LNCaP clone FGC (cell line): Measurements from ENCODE around the gene HDHD5.

Source experiments
- DNase-seq: peaks from one replicate; pipeline ENCODE4 v3.0.0-alpha.2; 2011; ENCODE audit warnings: low read depth
- H3K4me3 ChIP-seq: 2 replicates; pipeline ENCODE4 v1.5.1; 2011; ENCODE audit warnings: mild to moderate bottlenecking, low read depth, low read length, control low read depth
- TF ChIP-seq, protein P1 (sequence below): IDR thresholded peaks from 2 replicates; pipeline ENCODE4 v1.5.1; 2012; ENCODE audit warnings: mild to moderate bottlenecking; ENCODE audit not compliant: control insufficient read depth, insufficient read depth; ENCODE audit errors: extremely low read depth

The HDHD5 gene

DNA sequence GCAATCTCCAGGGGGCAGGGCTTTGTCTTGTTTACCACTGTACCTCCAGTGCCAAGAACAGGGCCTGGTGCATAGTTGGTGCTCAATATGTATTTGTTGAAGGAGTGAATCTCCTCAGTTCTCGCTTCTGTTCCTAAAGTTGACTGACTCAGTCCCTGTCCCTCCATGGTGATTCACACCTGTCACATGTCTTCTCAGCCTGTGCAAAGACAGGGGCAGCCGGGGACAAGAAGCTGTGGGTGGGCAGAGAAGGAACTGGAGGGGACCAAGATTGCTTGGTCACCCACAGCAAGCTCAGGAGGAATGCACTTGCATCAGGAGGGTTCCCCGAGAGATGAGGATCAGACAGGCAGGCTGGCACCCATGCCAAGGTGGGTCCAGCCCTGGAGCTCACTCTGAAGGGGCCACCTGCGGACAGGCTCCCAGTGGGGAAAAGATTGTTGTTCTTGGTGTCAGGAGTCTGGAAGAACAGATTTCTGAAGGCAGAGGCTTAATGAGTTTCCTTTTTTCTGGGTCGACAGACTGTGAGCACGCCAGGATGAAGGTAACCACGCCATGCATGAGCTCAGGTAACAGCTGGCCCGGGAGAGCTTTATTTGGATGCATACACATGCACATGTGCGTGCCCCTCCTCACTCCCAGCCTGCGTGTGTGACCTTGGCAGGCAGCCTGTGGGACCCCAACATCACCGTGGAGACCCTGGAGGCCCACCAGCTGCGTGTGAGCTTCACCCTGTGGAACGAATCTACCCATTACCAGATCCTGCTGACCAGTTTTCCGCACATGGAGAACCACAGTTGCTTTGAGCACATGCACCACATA, 57.4 kb downstream of the HDHD5 start:
- TF ChIP-seq, protein P1, sequence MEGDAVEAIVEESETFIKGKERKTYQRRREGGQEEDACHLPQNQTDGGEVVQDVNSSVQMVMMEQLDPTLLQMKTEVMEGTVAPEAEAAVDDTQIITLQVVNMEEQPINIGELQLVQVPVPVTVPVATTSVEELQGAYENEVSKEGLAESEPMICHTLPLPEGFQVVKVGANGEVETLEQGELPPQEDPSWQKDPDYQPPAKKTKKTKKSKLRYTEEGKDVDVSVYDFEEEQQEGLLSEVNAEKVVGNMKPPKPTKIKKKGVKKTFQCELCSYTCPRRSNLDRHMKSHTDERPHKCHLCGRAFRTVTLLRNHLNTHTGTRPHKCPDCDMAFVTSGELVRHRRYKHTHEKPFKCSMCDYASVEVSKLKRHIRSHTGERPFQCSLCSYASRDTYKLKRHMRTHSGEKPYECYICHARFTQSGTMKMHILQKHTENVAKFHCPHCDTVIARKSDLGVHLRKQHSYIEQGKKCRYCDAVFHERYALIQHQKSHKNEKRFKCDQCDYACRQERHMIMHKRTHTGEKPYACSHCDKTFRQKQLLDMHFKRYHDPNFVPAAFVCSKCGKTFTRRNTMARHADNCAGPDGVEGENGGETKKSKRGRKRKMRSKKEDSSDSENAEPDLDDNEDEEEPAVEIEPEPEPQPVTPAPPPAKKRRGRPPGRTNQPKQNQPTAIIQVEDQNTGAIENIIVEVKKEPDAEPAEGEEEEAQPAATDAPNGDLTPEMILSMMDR = no peak
- DNase-seq = no peak
- no peak overlapping the region for H3K4me3 ChIP-seq

DNA sequence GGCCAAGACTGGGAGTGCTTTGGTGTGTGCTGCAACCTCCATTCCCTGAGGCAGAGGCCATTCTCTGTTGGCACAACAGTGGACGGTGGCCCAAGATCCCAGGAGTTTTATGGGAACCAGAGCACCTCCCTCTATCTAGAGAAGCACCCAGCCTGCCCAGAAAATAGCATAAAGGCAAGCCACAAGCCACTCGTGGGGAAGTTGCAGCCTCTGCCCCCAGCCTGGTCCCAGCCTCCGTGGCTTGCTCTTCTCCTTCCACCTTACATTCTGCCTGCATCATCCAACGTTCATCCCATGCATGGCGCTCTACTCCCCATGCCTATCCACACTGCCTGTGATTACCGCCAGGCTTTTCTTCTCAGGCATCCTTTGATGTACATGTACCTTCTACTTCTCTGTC, 58.5 kb downstream of the HDHD5 start:
- TF ChIP-seq, protein P1 = no peak
- DNase-seq = no peak
- no peak overlapping the region for H3K4me3 ChIP-seq

DNA sequence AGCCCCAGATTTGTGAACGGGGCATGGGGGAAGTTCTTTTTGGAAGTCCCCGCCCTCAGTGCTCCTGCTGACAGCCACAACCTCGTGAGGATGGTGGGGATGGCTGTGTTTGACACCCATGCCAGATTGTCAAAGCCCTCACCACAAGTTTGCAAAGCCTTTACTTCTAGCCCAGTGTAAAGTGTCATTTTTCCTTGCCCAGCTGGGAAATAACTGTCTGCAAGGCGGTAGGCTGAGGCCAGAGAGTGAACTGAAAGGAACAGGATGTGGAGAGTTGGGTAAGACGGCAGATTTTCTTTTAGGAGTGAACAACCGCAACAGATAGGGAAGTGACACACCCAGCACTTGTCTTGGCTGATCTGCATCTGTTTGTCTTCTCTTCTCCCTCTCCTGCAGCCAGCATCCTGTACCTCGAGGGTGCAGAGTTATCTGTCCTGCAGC, 60.7 kb downstream of the HDHD5 start:
- DNase-seq = no peak
- TF ChIP-seq, protein P1 = no peak
- no peak overlapping the region for H3K4me3 ChIP-seq

DNA sequence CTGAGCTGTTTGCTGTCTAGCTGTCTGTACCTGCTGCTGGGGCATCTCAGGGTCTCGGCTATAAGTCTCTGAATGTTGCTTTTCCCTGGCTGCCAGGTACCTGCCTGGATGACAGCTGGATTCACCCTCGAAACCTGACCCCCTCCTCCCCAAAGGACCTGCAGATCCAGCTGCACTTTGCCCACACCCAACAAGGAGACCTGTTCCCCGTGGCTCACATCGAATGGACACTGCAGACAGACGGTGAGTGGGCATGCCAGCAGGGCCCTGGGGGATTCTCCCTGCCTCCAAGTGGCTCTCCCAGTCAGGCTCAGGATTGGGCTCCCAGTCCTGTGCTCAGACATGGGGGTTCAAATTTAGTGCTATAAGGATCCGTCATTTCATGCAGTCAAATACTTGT, 61.4 kb downstream of the HDHD5 start:
- DNase-seq = no peak
- TF ChIP-seq, protein P1 = no peak
- H3K4me3 ChIP-seq = no peak overlapping the region

DNA sequence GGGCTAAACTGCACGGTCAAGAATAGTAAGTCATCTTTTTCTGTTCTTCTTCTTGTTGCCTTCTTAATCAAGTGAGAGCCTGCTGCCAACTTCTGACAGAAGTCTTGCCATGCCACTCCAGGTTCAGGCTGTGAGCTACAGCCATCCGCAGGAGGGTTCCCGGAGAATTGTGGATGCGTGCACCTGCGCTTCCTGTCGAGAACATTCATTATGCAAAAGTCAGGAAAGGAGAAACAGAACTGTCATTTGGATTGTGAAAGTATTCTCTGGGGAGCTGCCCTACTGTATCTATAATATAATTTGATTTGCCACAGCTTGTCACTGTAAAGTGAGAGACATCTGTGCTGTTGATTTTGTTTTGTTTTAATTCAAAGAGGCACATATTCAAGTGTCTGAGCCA, 62.0 kb downstream of the HDHD5 start:
- TF ChIP-seq, protein P1 = no peak
- no peak for DNase-seq
- H3K4me3 ChIP-seq = no peak overlapping the region

DNA sequence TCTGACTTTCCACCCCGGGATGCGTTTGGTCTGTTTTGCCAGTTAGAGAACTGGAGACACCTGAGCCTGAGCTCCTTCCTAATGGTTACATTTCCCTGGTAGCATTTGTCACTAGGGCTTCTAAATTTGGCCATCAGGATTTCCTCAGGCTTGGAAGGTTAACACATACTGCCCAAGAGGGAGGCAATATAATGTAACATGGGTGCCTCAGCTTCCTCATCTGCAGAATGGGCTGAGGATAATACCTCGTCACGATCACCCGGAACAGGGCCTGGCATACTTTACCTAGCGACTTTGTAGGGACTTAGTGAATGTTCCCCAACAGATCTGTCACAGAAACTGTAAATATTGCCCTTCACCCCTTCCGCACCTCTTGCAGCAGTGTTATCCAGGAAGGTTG, 63.0 kb downstream of the HDHD5 start:
- no peak overlapping the region for H3K4me3 ChIP-seq
- no peak for DNase-seq
- TF ChIP-seq, protein P1 = no peak

DNA sequence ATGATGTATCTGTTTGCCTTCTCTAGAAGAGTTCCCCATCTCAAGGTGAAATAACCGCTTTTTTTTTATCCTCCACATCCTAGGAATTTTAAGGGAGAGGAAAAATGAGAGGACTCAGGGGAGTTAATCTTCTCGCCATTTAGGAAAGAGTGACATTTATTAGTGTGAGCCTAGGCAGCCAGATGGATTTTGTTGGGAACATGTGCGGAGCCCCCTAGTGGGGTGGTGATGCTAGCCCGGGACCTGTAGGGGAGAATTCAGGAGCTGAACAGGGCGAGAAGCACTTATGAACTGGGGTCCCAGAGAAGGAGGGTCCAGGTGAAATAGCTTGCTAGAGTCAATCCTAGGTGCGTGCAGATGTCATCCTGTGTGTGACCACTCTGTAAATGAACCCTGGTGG, 63.5 kb downstream of the HDHD5 start:
- H3K4me3 ChIP-seq = no peak overlapping the region
- TF ChIP-seq, protein P1 = peak; percentile 15; the same call in 1 of the 2 replicates
- no peak for DNase-seq
